Stimulated activated CD8-positive, alpha-beta memory T cell treated with anti-CD3 and anti-CD28 coated beads, Interleukin-15, amount 100 ng/mL, for 1 hour (primary cell): ENCODE data around the gene PTH2.

ENCODE experiments used
- DNase-seq: peaks from one replicate; pipeline ENCODE4 v3.0.0-alpha.2; 2020; ENCODE audit warnings: low read depth

Gene PTH2

GRCh38 chr19:49409441-49410029 lies 13.7 kb downstream of the PTH2 start:
- no peak for DNase-seq

DNA sequence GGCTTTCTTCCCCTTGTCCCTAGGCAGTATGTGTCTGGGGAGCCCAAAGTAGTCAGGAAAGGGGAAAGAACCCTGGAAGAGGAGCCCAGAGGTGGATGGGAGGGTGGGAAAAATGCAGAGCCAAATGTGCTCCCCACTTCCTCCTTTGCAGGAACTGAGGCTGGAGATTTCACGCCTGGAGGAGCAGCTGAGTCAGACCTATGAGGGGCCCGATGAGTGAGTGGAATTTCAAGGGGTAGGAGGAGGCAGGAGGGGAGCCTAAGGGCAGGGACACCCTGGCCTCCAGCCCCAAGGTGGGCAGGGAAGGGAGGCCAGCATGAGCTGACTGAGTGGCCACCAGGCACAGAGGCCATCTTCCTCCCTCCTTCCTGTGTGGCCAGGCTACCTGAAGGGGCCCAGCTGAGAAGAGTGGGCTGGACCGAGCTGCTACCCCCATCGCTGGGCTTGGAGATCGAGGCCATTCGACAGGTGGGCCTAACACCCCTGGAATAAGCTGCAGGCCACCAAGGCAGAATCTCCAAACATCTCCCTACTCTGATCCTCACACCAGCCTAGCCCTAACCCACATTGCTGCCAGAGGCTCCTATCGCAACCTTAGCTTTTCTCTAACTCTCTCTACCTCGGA lies 14.3 kb downstream of the PTH2 start:
- DNase-seq = no peak

DNA sequence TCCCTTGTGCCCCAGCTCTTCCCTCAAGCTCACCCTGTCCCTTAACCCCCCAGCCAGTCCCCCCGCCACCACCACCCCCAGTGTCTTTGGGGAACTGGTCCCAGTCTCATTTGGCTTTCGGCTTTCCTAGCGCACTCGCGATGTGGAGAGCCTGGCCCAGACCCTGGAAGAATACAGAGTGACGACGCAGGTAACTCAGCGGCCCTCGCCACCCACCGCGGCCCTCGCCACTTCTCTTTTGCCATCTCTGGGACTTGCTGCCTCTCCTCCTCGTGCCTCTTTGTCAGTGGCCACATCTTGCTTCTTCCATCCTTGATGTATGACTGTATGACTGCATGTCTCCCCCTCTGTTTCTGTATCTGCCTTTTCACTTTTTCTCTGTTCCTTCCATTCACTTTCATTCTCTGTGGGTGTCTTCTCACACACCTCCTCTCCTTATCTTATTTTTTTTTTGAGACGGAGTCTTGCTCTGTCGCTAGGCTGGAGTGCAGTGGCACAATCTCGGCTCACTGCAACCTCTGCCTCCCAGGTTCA lies 15.7 kb downstream of the PTH2 start:
- DNase-seq = no peak

- no peak for DNase-seq
These were observed 16.2 kb downstream of the PTH2 start for GRCh38 chr19:49407079-49407478.

GRCh38 chr19:49403404-49404187 lies 19.6 kb downstream of the PTH2 start:
- no peak for DNase-seq

DNA sequence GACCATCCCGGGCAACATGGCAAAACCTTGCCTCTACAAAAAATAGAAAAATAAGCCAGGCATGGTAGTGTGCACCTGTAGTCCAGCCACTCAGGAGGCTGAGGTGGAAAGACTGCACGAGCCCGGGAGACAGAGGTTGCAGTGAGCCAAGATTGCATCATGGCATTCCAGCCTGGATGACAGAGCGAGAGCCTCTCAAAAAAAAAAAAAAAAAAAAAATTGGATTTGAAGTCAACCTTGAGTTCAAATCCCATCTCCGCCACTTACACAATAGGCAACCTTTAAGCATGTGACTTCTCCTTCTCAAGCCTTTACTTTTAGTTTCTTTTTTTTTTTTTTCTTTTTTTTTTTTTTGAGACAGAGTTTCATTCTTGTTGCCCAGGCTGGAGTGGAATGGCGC lies 23.2 kb downstream of the PTH2 start:
- DNase-seq = no peak

DNA sequence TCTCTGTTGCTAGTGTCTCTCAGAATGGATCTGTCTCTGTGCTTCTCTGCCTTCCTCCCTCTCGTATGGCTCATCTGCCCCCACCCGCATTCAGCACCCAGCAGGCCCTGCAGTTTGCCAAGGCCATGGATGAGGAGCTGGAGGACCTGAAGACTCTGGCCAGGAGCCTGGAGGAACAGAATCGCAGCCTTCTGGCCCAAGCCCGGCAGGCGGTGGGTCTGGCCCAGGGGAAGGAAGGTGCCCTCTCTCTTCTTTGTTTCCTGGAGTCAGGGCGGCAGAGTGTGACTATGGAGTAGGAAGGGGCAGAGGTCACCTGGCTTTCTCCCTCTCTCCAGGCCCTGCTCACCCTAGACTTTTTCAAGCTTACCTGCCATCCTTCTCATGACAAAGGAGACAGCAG lies 24.3 kb downstream of the PTH2 start:
- DNase-seq = no peak

- DNase-seq = no peak
These were observed 25.1 kb downstream of the PTH2 start for GRCh38 chr19:49398001-49398615.

- no peak for DNase-seq
These were observed 26.3 kb downstream of the PTH2 start for GRCh38 chr19:49396738-49397505.

- DNase-seq = no peak
These were observed 27.4 kb downstream of the PTH2 start for GRCh38 chr19:49395581-49396407.

DNA sequence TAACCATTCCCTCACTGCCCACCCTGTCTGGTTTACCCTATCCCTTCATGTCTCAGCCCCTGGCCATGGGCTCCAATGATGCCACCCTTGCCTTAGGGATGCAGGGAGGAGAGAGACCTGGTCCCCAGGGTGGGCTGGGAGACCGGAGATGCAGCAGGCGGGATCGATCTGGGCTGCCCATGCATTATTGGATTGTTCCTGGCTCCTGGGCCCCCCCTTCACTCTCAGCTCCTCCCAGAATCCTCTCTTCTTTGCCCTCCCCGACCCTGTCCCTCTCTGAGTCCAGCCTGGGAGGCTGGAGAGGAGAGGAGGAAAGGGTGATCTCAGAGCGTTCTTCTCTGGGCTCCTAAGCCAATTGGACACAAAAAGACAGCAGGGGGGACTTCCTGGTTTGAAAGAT lies 29.4 kb downstream of the PTH2 start:
- no peak for DNase-seq

DNA sequence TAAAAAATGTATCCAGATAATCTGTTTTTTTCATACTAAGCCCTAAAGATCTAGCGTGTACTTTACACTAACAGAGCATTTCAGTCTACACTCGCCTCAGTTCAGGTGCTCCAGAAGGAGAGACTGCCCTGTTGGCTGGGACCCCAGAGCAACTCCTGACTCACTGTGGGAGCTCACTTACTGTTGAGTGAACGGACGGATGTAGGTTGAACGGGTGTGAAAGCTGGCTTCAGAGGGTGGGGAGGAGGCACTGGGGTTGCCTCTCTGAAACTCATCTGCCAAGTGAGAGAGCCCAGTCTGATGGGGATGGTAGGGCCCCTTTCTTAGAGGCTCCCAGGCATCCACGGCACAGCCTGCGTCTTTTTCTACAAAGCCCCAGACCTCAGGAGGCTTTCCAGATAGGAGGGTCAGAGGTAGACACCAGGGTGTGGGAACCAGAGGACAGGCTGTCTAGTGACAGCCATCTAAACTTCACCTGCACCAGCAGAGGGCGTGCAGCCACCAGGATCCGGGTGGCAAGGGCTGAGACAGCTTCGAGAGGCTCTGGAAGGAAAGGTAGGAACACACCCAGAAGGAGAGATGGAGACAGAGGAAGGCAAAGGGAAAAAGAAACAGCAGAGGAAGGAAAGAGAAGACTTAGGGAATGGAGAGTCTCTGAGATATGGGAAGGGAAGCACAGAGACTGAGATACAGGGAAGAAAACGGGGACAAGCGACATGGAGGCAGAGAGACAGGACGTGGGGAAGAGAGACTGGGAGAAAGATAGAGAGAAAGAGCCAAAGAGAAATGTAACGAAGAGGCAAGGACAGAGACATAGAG lies 31.5 kb downstream of the PTH2 start:
- peak; percentile 63 for DNase-seq

GRCh38 chr19:49390929-49391359 lies 32.3 kb downstream of the PTH2 start:
- DNase-seq = no peak

GRCh38 chr19:49390131-49390928 lies 32.9 kb downstream of the PTH2 start:
- no peak for DNase-seq

DNA sequence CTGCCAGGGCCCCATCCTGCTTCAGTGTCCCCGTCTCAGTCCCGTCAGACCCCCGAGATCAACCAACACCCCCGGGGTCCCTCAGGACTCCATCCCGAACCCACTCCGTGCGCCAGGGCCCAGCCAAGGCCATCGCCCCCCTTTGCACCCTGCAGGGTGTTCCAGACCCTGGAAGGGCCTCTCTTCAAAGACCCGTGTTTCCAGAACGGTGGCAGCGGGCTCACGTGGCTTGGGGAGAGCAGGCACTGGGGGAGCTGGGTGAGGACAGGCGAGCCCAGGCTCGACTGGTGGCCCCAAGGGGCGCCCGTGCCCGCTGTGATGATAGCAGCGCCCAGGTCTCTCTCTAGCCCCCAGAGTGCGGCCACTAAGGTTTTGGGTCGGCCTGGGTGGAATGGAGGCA lies 33.8 kb downstream of the PTH2 start:
- no peak for DNase-seq

DNA sequence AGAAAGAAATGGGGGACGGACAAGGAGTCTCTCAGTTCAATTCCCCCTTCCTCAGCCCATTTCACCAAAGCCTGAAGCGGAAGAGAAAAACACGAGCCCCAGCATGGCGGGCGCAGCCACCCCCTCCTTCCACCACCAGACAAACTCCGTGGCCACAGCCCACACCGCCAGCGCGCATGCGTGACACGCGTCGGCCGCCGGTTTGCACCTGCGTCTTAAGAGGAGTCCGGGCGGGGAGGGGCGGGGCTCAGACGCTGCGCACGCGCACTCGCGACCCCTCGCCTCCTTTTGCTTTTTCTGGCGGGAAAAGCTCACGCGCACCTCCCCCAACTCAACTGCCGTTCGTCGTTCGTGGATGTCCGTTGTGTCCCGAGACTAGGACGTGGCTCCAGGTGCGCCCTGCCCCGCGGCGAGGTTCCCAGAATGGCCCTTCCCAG lies 35.3 kb downstream of the PTH2 start, which contains the start of gene KASH5:
KASH5 (plus strand) TSS at position 314 of the 437 bp plus-strand sequence. CDS start 2,635 bp downstream, outside the sequence.
- DNase-seq = peak; percentile 75

- DNase-seq = no peak
These were observed 39.6 kb downstream of the PTH2 start for GRCh38 chr19:49383599-49383998.

- no peak for DNase-seq
These were observed 40.6 kb downstream of the PTH2 start for GRCh38 chr19:49382639-49383038.

DNA sequence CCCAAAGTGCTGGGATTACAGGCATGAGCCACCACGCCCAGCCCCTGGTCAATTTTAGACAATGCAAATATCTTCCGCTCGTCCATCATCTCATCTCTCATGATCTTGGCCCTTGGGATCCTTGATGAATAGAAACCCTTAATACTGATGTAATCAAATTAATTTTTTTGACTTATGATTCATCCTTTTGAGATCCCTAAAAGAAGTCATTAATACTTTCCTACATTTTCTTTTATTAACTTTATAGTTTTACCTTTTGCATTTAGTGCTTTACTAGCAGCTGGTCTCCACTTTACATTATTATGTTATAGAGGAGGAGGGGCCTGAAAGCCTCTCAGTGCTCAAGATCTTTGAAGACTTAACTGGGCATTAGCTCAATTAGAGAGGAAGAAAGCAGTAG lies 42.9 kb downstream of the PTH2 start:
- DNase-seq = no peak
